Measurements from ENCODE around the gene SPTBN1. TPM values are rescaled to one million over a fixed set of nuclear protein-coding genes. Genes with fewer than 3 reads are reported as not detected.

Gene SPTBN1
- total RNA-seq, 3 donors from 2014 or later (not counting 1 experiment from before 2014, with no cell fraction given) = 65.7 to 142 (median 68.3) TPM

- no peak for TF ChIP-seq CTCF (IDR thresholded peaks at IDR 0.05)
- peak overlapping the region; percentile 29 for H3K27ac ChIP-seq (ENCODE audit: low read length)
Observed at GRCh38 chr2:54577035-54577434, 120.9 kb downstream of the SPTBN1 start.

GRCh38 chr2:54577944-54578647 lies 122.0 kb downstream of the SPTBN1 start:
- Mint-ChIP-seq H3K4me1 (peaks cover 65 to 92% of the 10 kb centered on the region in 2 donors), H3K9me3 (no peaks in the 10 kb centered on the region), H3K4me3 (peak overlapping the region; percentile 42), H3K27ac (peak overlapping the region in 1 of 2 donors; percentile 97), H3K27me3 (ENCODE audit: low read depth in 2 of 2) (peaks cover 0 to 2% of the 10 kb centered on the region in 2 donors), H3K36me3 (no peaks in the 10 kb centered on the region)
- intact Hi-C loops (cut with micrococcal nuclease) = no loop called here
- Histone ChIP-seq H3K27ac (ENCODE audit: low read length) (peak overlapping the region; percentile 28), H3K4me1 (ENCODE audit: control insufficient read depth, insufficient read depth, low read length) (peaks cover 82% of the 10 kb centered on the region), H3K4me3 (ENCODE audit: low read length) (no peak overlapping the region), H3K9me3 (ENCODE audit: control insufficient read depth, insufficient read depth, low read length) (no peaks in the 10 kb centered on the region), H3K36me3 (ENCODE audit: control insufficient read depth, insufficient read depth, low read length) (no peaks in the 10 kb centered on the region), H3K27me3 (ENCODE audit: control insufficient read depth, insufficient read depth, low read length) (no peaks in the 10 kb centered on the region)
- ATAC-seq = no peak
- DNase-seq = peak in 1 of 2 donors; percentile 17
- no peak for TF ChIP-seq CTCF (IDR thresholded peaks at IDR 0.05)
- WGBS (ENCODE audit: insufficient coverage) = 61% methylated on average over 5 of the region's 6 CpGs

More at GRCh38 chr2:54577035-54577434, 120.9 kb downstream of the SPTBN1 start:
- no peaks in the 10 kb centered on the region for H3K27me3 ChIP-seq (ENCODE audit: control insufficient read depth, insufficient read depth, low read length)
- intact Hi-C loops (cut with micrococcal nuclease) = no loop called here
- peaks cover 80% of the 10 kb centered on the region for H3K4me1 ChIP-seq (ENCODE audit: control insufficient read depth, insufficient read depth, low read length)
- peak overlapping the region; percentile 97 to 98 for H3K27ac Mint-ChIP-seq
- 83% methylated on average over 3 of the region's 3 CpGs for WGBS (ENCODE audit: insufficient coverage)
- H3K36me3 Mint-ChIP-seq = no peaks in the 10 kb centered on the region
- H3K9me3 Mint-ChIP-seq = no peaks in the 10 kb centered on the region
- no peak for DNase-seq
- no peak overlapping the region for H3K4me3 ChIP-seq (ENCODE audit: low read length)
- no peak for ATAC-seq
- H3K9me3 ChIP-seq (ENCODE audit: control insufficient read depth, insufficient read depth, low read length) = no peaks in the 10 kb centered on the region
- no peaks in the 10 kb centered on the region for H3K27me3 Mint-ChIP-seq (ENCODE audit: low read depth in 2 of 2)
- H3K36me3 ChIP-seq (ENCODE audit: control insufficient read depth, insufficient read depth, low read length) = no peaks in the 10 kb centered on the region
- peaks cover 70 to 92% of the 10 kb centered on the region in 2 donors for H3K4me1 Mint-ChIP-seq
- H3K4me3 Mint-ChIP-seq = peak overlapping the region; percentile 35

GRCh38 chr2:54578648-54579045 lies 122.5 kb downstream of the SPTBN1 start:
- peak overlapping the region; percentile 28 for H3K4me3 Mint-ChIP-seq
- H3K9me3 ChIP-seq (ENCODE audit: control insufficient read depth, insufficient read depth, low read length) = no peaks in the 10 kb centered on the region
- H3K27me3 ChIP-seq (ENCODE audit: control insufficient read depth, insufficient read depth, low read length) = no peaks in the 10 kb centered on the region
- peak overlapping the region in 1 of 2 donors; percentile 97 for H3K27ac Mint-ChIP-seq
- ATAC-seq = no peak
- H3K4me1 ChIP-seq (ENCODE audit: control insufficient read depth, insufficient read depth, low read length) = peaks cover 79% of the 10 kb centered on the region
- no peak overlapping the region for H3K4me3 ChIP-seq (ENCODE audit: low read length)
- H3K9me3 Mint-ChIP-seq = no peaks in the 10 kb centered on the region
- H3K36me3 Mint-ChIP-seq = no peaks in the 10 kb centered on the region
- no peak for TF ChIP-seq CTCF (IDR thresholded peaks at IDR 0.05)
- no peak overlapping the region for H3K27ac ChIP-seq (ENCODE audit: low read length)
- intact Hi-C loops (cut with micrococcal nuclease) = no loop called here
- H3K27me3 Mint-ChIP-seq (ENCODE audit: low read depth in 2 of 2) = peaks cover 0 to 3% of the 10 kb centered on the region in 2 donors
- H3K36me3 ChIP-seq (ENCODE audit: control insufficient read depth, insufficient read depth, low read length) = no peaks in the 10 kb centered on the region
- no peak for DNase-seq
- peaks cover 61 to 92% of the 10 kb centered on the region in 2 donors for H3K4me1 Mint-ChIP-seq

Measured in natural killer cell (primary cell).